Measurements from ENCODE around the gene YIF1A.

DNA sequence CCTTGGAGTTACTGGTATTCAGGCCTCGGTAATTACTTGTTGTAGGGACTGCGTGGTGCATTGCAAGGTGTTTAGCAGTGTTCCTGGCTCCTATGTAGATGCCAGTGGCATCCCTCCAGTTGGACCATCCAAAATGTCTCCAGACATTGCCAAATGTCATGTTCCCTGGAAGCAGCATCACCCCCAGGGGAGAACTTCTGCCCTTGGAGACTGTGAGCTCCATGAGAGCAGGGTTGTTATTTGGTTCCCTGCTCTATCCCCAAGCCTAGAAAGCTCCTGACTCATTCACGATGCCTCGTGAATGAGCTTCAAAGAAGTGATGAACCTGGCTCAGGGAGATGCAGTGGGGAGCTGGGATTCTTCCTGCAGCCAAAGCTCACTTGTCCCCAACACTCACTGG, 32.7 kb upstream of the YIF1A start:
- no peak for TF ChIP-seq POLR2A (IDR thresholded peaks at IDR 0.05)
- TF ChIP-seq, protein P1, sequence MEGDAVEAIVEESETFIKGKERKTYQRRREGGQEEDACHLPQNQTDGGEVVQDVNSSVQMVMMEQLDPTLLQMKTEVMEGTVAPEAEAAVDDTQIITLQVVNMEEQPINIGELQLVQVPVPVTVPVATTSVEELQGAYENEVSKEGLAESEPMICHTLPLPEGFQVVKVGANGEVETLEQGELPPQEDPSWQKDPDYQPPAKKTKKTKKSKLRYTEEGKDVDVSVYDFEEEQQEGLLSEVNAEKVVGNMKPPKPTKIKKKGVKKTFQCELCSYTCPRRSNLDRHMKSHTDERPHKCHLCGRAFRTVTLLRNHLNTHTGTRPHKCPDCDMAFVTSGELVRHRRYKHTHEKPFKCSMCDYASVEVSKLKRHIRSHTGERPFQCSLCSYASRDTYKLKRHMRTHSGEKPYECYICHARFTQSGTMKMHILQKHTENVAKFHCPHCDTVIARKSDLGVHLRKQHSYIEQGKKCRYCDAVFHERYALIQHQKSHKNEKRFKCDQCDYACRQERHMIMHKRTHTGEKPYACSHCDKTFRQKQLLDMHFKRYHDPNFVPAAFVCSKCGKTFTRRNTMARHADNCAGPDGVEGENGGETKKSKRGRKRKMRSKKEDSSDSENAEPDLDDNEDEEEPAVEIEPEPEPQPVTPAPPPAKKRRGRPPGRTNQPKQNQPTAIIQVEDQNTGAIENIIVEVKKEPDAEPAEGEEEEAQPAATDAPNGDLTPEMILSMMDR (IDR thresholded peaks at IDR 0.05): no peak
